ENCODE data around the gene ACTRT2.

DNA sequence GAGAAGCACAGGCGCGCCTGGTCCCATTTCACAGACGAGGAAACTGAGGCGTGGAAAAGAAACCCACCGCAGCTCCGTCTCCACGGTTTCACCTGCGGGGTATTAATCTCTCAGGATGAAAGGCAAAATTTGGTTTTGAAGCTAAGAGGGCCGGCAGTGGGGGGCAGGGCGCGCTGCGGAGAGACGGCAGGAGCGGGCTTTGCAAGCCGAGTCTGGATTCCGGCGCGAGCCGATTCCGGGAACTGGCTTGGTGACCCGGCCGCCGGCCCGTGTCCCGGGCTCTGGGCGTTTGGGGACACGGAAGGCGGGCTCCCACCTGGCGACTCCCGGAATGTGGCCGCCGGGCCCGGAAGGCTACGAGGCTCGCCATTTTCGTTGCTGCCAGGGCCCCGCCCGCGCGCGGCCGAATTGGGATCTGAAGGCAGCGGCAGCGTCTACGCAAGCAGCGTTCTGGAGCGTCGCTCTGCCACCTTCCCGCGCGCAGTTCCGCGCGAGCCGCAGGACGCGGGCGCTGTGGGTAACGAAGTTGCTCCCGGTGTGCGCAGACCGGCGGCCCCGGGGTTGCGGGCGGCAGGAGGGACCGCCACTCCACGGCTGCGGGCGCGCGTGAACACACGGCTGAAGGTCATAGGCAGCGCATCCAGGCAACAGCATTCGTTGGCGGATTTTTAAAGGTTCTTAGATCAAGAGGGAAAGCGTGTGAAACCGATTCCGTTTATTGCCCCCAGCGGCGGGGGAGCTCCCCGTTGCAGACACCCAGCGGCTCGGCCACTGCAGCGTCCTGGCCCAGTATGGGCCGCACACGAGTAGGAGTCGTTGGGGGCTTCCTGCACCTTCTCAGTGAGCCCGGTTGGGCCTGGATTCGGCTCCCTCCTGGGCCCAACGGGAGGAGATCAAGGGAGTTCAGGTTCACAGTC, 42.4 kb downstream of the ACTRT2 start:
- TF ChIP-seq, protein P1, sequence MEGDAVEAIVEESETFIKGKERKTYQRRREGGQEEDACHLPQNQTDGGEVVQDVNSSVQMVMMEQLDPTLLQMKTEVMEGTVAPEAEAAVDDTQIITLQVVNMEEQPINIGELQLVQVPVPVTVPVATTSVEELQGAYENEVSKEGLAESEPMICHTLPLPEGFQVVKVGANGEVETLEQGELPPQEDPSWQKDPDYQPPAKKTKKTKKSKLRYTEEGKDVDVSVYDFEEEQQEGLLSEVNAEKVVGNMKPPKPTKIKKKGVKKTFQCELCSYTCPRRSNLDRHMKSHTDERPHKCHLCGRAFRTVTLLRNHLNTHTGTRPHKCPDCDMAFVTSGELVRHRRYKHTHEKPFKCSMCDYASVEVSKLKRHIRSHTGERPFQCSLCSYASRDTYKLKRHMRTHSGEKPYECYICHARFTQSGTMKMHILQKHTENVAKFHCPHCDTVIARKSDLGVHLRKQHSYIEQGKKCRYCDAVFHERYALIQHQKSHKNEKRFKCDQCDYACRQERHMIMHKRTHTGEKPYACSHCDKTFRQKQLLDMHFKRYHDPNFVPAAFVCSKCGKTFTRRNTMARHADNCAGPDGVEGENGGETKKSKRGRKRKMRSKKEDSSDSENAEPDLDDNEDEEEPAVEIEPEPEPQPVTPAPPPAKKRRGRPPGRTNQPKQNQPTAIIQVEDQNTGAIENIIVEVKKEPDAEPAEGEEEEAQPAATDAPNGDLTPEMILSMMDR (IDR thresholded peaks at IDR 0.05), result no peak
- no peak for TF ChIP-seq POLR2A (IDR thresholded peaks at IDR 0.05)
